Measurements from ENCODE around the gene HADHB.

DNA sequence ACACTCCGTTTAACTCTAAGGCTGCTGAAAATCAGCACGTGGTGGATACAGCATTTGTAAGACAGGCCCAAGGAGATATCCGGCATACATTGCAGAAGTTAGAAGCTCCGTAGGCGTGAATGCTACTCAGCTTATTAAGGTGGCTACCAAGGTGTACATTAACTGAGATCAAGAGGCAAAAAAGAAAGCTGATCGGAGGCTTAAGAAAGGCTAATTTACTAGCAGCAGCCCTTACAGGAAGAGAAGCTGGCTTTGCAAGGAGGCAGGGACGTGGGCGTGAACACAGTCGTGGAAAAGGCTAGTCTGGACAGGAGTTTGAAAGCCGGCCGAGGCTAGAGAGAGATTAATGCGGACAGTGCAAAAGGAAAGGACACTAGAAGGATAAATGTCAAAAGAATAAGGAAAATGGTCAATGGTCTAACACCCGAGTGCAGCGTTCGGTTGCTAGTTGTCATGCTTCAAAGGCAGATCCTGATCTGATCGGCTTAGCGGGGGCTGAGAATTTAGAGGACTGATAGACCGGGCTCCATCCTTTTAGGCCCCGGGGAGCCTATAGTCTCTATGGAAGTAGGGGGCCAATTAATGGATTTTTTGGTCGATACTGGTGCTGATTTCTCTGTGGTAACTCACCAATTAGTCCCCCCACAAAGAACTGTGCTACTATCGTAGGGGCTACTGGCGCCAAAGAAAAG is 55.6 kb downstream of the HADHB start:
- TF ChIP-seq POLR2A (IDR thresholded peaks at IDR 0.05; ENCODE audit: low read length) = no peak
- no peak for TF ChIP-seq GATA1 (IDR thresholded peaks at IDR 0.05; ENCODE audit: low read depth, low read length)
